Measurements from ENCODE around the gene HOXA7.

The HOXA7 gene

DNA sequence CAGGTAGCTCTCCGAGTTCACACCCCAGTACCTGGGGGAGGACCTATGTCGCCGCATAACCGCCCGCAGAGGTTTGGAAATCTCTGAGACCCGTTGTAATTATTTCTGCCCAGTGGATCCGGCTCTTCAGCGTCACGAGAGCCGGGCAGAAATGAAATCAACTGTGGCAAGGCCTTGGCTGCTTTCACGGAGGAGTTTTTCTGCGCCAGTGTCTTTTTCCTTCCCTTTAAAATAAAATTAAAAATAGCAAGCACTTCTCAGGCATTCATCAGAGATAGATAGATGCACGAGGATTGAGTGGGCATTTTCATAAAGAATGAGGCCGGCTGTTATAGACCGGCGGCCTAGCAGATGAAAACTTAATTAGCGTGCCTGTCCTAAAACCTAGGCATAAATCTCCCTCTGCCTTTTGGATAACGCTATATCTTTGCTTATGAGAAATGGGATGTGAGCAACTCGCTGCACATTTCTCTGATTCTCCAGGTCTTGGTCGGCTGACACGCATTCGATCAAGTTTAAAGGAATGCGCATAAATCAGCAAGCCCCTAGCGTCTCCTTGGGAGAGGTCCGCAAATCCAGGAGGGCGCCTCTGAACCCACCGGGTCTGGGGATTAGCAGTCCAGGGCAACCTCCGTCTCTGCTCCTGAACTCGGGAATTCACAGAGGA is 37.0 kb upstream of the HOXA7 start:
- no peak for DNase-seq

DNA sequence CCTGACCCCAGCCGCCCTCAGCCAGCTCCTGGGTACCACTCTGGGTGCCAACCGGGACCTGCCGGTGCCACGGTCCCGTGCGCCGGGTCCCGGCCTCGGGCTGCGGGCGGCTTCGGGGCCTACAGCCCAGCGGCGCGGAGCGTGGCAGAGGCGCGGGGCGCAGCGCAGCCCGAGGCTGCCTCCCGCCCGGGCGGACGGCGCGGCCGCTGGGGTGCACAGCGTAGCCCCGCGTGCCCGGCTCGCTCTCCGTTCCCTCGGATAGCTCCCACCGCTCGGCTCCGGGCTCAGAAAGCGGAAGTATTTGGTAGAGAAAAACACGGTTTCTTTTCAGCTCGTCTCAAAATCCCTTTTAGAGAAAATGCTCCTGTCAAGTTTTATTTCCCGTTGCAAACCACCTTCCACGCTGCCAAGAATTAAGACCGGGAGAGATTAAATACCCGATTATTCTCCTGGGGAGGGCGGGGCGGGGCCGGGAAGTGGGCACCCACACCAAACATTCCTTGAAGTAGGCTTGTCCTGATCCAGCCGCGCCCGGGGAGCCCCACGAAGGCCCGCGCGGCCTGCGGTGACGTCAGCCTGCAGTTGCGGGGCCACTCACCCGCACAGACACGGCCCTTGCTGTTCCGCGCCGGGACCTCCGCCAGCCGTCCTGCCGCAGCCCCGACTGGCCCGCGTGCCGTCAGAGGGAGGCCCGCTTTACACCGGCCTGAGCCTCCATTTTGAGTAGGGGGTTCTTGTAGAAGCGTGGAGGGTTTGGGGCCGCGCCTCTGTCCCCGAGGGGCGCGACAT is 36.3 kb upstream of the HOXA7 start:
- DNase-seq, result no peak

DNA sequence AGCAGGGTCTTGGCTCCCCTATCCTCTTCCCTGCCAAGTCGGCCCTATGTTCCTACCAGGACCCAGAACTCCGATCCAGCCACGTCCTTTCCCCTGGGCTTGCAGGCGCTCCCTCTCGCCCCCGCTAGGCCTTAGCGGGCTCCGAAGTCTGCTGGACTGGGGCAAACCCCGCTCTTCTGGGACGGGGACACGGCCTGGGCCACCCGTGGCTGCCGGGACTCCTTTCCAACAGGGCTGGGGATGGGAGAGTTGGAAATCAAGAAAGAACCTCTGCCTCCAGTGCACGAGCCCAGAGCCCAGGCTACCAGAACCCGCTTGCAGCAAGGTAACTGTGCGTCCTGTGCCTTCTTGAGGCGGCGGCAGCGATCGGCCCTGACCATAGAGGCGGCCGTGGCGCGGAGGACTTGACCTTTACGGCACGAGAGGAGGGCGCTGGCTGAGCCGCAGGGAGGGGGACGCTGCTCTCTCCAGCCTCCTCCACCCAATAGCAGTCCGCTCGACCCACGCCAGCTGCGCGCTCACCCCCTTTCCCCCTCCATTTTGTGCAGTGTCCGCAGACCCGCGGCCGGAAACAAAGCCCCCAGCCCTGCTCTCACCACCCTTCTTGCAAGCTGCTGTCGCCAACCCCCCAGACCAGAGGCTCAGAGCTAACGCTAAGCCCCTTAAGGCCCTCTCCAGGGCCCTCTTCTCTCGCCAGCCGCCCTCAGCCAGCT is 35.5 kb upstream of the HOXA7 start:
- DNase-seq, result no peak

DNA sequence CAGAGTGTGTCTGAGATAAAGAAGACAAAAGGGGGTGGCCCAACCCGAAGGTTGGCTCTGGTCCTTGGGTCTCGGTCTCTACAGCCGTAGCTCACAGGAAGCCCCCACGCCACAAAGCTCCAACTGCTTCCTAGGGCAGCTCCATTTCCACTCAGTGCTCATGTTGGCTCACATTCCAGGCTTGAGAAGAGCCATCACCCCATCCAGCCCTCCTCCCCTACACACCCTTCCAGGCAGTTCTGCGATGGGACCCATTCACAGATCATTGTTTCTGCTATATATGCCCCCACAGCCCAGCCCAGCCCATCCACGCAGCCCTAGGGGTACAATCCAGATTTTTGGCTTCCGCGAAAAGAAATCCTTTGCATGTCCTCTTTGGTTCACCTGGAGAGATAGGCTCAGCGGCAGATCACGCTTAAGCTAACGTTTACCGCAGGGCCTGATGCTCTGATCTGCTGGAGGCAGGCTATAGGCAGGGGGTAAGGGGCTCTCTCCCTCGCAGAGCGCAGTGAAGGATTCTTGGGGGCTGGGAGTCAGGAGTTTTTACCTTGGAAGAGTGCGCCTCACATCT is 34.8 kb upstream of the HOXA7 start:
- DNase-seq, result no peak

DNA sequence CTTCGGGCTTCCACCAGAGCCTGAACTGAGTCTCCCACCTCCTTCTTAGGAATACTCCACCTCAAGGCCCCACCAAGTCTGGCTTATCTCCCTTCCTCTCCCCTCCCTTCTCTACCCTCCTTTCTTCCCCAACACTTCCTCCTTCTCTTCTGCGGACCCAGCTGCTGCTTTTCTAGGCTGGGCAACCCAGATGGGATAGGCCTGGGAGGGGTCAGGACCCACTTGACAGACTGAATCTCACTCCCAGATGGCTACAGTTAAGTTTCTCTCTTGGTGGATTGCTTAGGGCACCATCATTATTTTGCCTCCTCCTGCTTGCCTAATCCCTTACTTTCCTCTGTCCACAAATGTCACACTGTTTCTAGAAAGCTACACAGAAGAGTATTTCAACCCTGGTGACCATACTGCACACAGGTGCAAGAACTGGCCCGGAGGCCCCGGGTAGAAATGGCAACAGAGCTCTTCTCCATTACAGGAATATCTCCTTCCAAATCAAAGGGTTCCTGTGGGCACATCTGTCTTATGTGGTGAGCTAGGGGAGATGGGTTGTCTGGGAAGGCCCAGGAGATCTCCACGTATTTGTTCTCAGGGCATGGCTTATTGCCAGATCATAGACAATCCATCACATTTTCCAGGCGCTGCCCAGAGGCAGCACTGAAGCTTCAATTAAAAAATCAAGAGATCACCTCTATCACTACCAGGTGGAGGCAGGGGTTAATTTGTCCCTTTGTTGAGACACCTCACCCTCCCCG is 33.7 kb upstream of the HOXA7 start:
- DNase-seq, result no peak

DNA sequence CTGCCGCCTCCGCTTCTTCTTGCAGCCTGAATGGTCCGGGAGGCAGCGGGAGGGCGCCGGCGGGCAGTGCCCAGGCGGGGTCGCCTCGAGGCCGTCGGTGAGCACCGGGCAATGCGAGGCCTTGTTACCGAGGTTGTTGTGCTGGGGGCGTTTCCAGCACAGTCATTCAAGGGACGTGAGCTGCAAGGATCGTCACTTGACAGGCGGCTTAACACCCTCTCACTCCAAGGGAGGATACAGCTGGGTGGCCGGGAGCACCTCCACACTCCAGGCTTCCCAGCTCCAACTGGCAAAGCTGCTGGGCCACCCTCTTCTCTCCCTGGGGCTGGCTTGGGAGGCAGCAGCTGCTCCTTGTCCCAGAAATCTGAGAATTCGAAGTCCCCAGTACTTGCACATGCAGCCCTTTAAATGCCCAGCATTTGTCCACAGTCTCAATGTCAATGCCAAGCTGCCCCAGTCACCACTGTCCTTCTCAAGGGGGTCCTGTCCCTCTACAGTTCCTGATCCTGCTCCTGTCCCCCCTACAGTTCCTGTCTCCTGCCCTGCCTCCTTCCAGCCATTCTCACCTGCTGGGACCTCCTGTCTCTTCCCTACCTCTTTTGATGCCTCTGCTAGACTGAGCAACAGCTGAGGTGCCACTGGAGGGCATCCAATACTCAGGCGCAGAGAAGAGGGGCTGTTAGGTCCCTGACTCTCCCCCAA is 33.0 kb upstream of the HOXA7 start:
- no peak for DNase-seq

DNA sequence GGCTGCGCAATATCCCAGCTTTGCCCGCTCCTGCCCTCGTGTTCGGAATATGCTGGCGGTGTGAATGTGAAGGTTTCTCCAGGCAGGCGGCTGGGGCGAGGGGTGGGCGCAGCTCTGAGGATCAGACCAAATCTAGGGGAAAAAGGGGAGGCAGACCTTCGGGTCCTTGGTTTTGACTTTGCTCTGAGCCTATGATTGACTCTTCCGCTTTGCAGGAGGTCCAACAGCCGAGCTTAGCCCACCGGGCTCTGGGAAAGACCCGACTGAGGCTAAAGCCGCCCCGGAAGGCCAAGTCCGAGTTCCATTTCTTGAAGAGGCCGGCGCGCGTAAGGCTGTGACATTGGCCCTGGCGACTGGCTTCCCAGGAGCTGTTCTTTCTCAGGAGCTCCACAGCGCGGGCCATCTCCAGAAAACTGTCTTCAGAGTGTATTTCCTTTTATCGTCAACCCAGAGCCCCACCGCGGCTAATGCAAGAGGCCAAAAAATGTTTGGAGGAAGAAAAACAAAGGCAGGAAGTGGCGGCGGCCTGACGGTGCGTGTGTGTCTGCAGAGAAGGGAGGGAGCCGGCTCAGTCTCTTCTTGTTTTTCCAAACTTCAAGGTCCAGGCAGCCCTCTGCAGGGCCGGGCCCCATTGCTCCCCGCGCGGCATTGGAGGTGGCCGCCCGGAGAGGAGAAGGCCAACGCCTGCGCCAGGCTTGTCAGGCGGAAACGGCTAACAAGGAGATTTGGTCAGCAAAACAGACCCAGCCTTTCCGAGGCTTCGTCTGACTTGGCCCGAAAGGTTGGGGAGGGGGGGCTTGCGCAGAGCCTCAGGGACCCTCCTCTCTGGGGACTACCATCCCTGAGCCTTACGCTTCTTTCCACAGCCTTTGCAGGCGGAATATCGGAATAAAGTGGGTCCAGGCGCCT is 32.2 kb upstream of the HOXA7 start:
- DNase-seq, result no peak

DNA sequence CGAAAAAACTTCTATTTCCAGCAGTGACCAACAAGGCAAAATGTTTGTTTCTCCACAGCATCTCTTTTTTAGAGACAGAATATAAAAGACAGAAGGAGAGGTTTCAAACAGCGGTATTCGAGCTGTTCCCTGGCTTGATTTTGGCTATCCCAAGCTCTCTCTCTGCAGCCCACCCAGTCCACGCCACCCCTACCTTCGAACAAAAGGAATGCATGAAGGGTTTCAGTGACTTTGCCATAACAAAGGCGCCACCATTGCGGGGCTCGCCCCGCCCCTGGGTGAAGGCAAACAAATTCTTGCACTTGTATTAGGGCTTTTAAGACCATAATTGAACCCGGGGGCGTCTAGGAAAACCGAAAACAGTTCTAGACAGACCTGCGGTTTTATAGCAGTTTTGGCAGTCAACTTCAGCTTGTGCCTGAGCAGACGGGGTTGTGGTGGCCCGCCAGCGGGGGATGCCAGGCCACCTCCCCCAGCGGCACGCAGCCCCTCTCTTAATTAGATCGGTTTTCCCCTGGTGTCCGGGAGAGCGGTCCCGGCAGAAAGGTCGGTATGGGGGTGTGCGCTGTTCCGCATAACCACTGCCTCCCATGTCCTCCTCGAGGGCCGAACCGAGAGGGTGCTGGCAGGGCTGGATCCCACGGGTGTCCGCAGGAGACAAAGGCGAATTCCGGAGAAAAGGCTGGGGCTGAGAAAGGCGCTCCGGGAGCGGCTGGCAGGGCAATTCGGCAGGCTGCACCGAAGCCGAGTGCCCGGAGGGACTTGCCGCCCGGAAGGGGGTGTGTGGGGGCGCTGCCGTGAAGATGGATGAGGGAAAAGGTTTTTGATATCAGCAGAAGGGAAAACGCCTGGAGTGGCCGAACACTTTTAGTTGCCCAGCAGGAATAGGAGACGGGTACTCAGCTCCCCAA is 31.3 kb upstream of the HOXA7 start:
- no peak for DNase-seq

DNA sequence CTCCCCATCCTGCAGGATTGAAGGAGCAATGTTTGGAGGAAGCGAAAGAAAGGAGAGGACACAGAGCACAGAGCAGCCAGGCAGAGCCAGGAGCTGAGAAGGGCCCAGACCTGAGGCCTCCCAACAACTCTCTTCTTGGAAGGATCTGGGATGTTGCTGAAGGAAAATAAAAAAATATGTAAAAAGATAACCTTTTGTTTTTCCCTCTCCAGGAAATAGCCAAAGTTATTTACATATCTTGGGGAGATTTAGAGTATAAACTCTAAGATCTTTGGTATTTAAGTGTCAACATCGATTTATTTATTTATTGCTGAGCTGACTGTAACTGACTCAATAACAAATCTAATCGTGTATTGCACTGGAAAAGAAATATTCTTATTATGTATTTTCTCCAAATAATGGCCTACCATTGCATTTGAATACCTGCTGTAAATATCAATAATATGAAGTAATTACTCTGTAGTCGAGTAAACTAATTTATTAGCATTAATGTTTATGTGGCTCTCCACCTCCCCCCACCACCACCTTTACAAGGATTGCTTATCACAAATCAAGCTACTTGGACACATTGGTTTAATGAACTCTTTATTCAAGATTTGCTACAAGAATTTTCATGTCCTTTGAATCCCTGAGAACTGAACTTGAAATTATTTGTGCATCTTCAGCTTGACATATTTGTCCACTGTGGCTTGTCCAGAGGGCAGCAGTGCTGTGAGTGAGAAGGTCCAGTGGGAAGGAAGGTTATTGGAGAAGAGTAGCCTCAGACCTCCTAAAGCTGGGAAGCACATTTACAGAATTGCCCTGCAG is 30.4 kb upstream of the HOXA7 start:
- no peak for DNase-seq

DNA sequence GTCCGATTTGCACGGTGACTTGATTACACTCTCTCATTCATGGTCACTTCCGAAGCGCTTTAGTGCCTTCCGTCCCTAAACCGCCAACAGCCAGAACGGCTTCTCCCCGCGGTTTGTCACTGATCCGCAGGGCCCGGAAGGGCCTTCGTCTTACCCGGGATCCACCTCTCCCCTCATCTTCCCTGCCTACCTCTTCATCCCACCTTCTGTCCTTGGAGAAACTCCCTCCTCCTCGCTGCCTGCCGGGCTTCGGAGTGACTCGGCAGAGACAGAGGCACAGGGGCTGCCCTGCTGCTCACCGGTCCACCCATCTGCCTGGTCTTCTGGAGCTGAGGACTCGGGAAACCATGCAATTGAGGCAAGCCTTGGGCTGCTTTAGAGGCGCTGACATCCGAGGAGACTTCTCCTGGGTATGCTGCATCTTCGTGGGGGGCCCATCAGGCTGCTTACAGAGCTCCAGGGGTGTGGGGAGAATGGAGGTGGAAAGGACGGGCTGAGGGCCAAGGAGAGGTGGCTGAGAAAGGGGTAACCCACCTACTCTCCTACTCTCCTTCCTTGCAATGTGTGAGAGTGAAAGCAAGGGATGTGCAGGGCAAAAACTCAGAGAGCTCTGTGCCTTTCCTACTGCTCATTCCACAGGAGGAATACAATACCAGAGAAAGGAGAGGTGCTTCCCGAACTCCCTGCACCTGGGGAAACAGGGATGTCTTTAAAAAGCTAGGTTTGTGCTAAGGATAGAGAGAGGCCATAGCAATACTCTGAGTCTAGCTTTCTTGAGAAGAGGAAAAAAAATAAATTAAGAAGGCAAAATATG is 29.6 kb upstream of the HOXA7 start:
- DNase-seq, result no peak

DNA sequence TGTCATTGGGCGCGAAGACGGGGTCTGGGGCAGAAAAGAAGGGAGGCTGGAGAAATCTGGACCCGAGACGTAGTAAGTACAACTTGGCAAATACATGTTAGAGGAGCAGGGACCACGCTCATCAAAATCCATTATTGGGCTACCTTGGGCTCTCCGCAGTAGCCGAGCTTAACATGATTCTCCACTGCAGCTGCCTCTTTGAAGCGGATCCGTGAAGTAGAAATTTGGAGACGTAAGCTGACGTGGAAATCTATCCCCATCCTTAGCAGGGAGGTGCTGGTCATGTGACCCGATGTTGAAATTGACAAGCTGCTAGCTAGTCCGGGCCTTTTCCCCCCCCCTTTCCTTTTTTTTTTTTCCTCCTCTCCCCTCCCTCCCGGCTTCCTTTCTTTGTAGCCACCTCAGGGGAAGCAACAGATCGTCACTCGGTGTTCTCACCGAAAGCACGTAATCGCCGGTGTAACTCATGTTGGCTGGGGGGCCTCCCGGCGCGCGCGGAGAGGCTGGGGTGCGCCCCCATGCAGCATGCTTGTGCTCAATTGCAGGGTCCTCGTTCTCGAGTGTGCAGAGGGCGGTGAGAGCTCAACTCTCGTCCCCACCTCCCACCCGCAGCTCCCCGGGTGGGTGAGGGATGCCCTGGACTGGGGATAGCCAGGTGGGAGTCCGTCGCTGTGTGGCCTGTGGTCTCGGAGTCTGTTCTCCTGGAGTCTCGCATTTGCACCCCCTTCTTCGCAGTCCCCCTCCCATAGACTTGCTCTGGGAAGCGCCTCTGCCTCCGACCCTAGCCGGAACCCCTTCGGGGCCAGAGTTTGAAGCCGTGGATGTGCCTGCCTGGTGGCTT is 28.8 kb upstream of the HOXA7 start, which contains the start of gene HOXA11:
Gene HOXA11, minus strand, starts transcription at position 220 of the 841 bp plus-strand sequence. Its CDS starts 88 bp downstream, at position 132.
- no peak for DNase-seq

DNA sequence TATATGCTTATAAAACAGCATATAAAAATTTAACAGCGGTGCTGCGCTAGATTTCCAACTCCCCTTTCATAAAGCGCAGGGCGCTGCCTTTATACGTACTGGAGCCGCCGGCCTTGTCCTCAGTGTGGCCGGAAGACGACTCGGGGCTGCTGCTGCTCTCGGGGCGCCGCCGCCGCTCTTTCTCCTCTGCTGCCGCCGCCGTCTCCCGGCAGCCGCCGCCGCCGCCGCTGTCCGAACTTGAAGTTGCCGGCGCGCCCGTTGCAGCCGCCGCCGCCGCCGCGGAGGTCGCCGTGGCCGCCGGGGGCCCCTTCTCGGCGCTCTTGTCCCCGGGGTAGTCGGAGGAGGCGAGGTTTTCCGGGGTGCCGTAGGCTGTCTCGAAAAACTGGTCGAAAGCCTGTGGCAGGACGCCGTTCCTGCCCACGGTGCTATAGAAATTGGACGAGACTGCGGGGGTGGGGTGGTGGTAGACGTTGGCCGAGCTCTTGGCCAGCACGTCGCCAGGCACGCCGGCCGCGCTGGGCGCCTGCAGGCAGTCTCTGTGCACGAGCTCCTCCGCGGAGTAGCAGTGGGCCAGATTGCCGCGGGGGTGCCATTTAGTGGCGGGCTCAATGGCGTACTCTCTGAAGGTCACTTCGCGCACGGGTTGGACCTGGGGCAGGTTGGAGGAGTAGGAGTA is 28.0 kb upstream of the HOXA7 start:
- no peak for DNase-seq

DNA sequence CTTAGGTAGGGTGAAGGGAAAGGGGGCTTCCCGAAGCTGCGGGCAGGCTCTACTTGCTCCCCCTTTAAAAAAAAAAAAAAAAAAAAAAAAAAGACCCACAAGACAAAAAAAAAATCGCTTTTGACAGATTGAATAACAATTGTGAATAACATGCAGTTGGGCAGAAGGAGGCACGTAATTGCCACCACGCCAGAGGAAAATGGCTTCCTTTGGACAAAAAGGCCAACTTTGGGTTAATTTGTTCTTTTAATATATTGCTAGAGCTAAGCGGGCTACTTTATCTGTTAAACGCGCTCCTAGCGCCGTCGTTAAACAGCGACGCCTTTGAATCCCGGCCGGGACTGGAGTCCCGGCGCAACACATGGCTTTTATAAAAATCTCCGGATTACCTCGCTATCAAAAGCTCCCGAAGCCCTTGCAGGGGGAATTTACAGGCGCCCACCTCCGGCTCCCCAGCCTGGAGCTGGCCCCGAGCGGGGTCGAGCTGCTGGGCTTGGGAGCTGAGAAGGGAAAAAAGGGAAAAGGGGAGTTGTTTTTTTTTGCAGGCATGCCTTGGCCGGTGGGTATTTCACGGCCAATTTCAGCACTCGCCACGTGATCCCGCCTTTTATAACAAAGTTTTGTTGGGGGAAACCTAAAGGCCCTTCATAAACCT is 27.3 kb upstream of the HOXA7 start:
- DNase-seq, result no peak

DNA sequence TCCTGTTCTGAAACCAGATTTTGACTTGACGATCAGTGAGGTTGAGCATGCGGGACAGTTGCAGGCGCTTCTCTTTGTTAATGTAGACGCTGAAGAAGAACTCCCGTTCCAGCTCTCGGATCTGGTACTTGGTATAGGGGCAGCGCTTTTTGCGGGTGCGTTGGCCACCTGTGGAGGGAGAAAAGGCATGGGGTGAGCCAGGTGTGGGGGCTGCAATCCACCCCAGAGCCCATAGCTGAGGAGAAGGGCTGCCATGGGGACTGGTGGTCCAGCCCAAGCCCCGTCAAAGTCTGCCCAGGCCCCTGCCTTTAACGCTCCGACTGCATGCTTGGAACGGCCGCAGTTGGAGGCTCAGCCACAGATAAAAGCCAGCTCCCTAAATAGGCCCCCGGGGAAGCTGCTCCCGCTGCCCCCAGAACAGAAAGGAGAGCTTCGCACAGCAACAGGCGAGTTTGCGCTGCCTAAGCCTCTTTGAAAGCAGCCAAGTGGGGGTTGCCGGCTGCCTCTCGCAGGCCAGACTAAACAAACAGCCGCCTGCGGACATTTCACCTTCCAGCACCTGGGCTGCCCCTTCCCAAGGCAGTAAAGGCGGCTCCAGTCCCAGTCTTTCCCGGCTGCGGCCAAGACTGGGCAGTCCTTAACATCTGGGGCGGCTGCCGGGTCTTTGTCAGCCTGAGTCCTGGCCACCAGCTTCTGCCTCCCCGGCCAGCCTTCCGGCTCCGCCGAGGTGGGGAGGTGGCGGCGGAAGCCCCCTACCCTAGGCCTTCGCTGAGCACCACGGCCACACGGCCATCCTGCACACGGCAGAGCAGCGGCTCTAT is 26.6 kb upstream of the HOXA7 start:
- DNase-seq, result no peak

DNA sequence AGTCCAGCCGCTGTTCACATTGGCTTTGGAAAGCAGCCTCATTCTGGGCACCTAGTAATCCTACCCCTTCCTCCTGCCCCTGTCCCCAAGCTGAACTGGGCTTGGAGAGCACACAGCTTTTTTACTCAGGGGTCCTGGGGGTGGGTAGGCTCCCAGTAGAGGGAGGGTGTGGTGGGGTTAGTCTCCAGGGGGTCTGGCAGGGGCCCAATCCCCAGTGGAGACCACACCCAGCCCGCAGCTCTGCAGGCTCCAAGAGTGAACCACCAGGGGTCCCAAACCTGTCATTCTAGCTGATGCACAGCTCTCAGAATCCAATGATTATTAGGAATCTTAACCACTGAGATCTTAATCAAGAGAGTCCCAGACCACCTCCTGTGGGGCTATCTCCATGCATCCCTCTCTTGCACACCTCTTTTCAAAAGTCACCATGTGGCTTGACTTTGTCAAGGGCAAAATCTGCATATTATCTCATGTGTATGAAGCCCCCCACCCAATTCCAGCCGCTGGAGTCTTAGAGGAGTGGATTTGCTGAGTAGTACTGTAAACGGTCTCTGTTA is 25.9 kb upstream of the HOXA7 start:
- DNase-seq, result no peak

Data from activated CD4-positive, alpha-beta T cell treated with anti-CD3 and anti-CD28 coated beads, Interleukin-2, amount 50 U/mL, for 1 hour (primary cell).